Measurements from ENCODE around the gene FAM78B.
A peak's percentile ranks its signal among the peaks of the same experiment; 100 is the strongest.

FAM78B gene

DNA sequence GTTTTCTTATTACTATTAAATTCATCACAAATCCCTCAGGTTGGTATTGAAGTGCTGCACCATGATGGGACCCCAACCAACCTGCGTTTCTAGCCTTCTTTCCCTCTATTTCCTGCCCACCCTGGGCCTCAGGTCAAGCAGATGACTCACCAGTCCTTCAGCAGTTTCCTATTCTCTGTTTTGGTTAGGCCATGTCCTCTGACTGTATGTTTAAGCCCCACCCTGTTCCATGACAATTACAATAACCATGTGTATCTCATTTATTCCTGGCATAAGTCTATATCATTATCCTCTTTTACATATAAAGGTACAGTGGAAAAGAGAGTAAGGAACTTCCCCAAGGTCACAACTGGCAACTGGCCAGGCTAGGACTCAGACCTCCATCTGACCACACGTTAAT is 5.3 kb upstream of the FAM78B start:
- Mint-ChIP-seq H3K27ac (no peak overlapping the region), H3K9me3 (no peaks in the 10 kb centered on the region), H3K27me3 (peaks cover 41% of the 10 kb centered on the region), H3K4me3 (no peak overlapping the region), H3K36me3 (ENCODE audit: low read depth) (no peaks in the 10 kb centered on the region), H3K4me1 (ENCODE audit: low read depth) (peaks cover 36% of the 10 kb centered on the region)

DNA sequence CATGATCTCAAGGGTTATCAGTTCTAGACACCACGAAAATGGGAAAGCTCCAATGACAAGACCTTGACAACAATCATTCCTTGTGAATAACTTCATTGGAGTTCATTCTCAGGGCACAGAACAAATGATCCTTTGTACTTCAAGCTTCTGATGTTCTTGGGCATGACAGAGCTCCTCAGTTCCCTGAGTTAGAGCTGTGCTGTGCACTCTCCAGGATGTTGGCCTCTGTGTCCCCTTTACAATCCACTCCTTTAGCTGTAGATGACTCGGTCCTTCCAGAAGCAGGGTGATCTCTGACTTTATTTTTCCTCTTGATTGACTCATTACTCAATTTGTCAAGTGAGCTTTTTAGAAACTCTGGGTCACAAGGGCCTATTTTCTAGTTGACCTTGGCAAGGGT is 3.9 kb upstream of the FAM78B start:
- Mint-ChIP-seq H3K4me1 (ENCODE audit: low read depth) (peaks cover 33% of the 10 kb centered on the region), H3K27me3 (peaks cover 40% of the 10 kb centered on the region), H3K9me3 (no peaks in the 10 kb centered on the region), H3K36me3 (ENCODE audit: low read depth) (no peaks in the 10 kb centered on the region), H3K4me3 (peak overlapping the region; percentile 49), H3K27ac (peak overlapping the region; percentile 92)

- Mint-ChIP-seq H3K27ac (peak overlapping the region; percentile 92), H3K9me3 (no peaks in the 10 kb centered on the region), H3K27me3 (peaks cover 40% of the 10 kb centered on the region), H3K4me1 (ENCODE audit: low read depth) (peaks cover 36% of the 10 kb centered on the region), H3K36me3 (ENCODE audit: low read depth) (no peaks in the 10 kb centered on the region), H3K4me3 (no peak overlapping the region)
Measured at GRCh38 chr1:166170075-166170474, 3.3 kb upstream of the FAM78B start.

GRCh38 chr1:166169182-166169581 is 2.4 kb upstream of the FAM78B start:
- Mint-ChIP-seq H3K36me3 (ENCODE audit: low read depth) (no peaks in the 10 kb centered on the region), H3K4me3 (no peak overlapping the region)

DNA sequence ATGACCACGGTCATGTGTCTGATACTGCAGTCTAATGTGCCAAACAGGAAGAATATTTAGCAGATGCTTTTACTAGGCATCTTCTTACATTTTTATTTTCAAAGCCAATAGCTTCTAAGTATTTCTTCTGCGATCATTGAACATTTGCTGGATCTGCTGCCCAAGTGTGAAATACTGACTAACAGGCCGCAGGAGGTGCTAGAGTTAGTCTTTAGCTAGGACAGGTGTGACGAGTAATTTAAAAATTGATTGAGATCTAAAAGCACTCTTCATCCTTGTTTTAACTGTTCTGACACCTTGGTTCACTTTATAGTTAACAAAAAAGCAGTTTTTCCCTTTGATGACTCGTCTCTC is 748 bp upstream of the FAM78B start:
- H3K4me1 Mint-ChIP-seq (ENCODE audit: low read depth): peaks cover 45% of the 10 kb centered on the region
- no peaks in the 10 kb centered on the region for H3K9me3 Mint-ChIP-seq
- H3K27ac Mint-ChIP-seq: peak overlapping the region; percentile 39
- H3K27me3 Mint-ChIP-seq: peaks cover 57% of the 10 kb centered on the region
- no peaks in the 10 kb centered on the region for H3K36me3 Mint-ChIP-seq (ENCODE audit: low read depth)
- peak overlapping the region; percentile 67 for H3K4me3 Mint-ChIP-seq

More at GRCh38 chr1:166169182-166169581, 2.4 kb upstream of the FAM78B start:
- Mint-ChIP-seq H3K4me1 (ENCODE audit: low read depth) (peaks cover 45% of the 10 kb centered on the region), H3K27ac (no peak overlapping the region), H3K9me3 (no peaks in the 10 kb centered on the region), H3K27me3 (peaks cover 44% of the 10 kb centered on the region)

- Mint-ChIP-seq H3K9me3 (no peaks in the 10 kb centered on the region), H3K4me3 (no peak overlapping the region), H3K27me3 (peaks cover 68% of the 10 kb centered on the region), H3K27ac (no peak overlapping the region), H3K4me1 (ENCODE audit: low read depth) (peaks cover 45% of the 10 kb centered on the region), H3K36me3 (ENCODE audit: low read depth) (no peaks in the 10 kb centered on the region)
Measured at GRCh38 chr1:166166329-166166697, 488 bp downstream of the FAM78B start.

- Mint-ChIP-seq H3K36me3 (ENCODE audit: low read depth) (no peaks in the 10 kb centered on the region), H3K27ac (no peak overlapping the region), H3K27me3 (peaks cover 70% of the 10 kb centered on the region)
Measured at GRCh38 chr1:166165661-166166328, 1.0 kb downstream of the FAM78B start.

DNA sequence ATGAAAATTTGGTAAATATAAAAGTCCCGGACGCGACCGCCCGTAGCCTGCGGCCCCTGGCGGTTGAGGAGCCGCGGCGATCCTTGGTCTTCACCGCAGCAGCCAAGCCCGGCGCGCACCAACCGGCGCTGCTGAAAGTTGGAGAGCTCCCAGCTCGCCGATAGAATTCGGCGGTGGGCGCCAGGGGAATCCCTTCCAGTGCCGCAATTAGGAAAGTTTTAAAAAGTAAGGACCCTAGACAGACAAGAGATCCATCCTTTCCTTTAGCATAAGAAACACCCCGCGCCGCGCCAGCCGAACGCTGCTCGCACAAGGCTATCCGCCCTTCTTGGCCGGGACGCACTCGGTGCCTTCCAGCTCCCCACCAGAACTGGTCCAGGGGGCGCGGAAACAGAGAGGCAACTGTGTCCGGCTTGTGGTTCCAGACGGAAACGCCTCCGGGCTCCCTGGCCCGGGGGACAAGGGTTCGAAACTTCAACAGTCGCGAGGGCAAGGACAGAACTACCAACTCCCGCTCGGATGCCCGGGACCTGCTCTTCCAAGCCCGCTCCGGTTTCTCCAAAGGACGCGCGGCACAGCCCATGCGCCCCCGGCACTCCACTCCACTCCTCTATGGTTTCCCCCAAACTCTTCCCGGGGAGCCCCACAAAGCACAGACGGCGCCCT is 1.7 kb downstream of the FAM78B start:
- Mint-ChIP-seq H3K27me3 (peaks cover 73% of the 10 kb centered on the region), H3K36me3 (ENCODE audit: low read depth) (no peaks in the 10 kb centered on the region), H3K4me1 (ENCODE audit: low read depth) (peaks cover 45% of the 10 kb centered on the region), H3K27ac (no peak overlapping the region), H3K9me3 (no peaks in the 10 kb centered on the region), H3K4me3 (peak overlapping the region; percentile 74)

More at GRCh38 chr1:166165661-166166328, 1.0 kb downstream of the FAM78B start:
- no peaks in the 10 kb centered on the region for H3K9me3 Mint-ChIP-seq
- H3K4me3 Mint-ChIP-seq: peak overlapping the region; percentile 74
- H3K4me1 Mint-ChIP-seq (ENCODE audit: low read depth): peaks cover 45% of the 10 kb centered on the region

DNA sequence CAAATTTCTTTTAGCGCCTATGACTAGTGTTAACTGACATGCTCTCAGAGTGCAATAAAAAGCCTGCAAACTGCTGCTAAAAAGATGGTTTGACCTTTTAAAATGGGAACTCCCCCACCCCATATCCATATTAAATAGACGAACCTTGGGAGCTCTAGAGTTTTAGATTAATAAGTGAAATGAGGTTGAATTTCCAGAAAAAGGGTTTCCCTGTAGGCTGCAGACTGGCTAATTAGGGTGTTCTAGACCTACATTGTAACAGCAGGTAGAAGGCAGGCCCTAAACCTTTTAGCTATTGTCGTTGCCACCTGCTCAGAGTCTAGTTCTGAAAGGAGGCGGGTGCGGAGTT is 2.2 kb downstream of the FAM78B start:
- Mint-ChIP-seq H3K36me3 (ENCODE audit: low read depth) (no peaks in the 10 kb centered on the region), H3K9me3 (no peaks in the 10 kb centered on the region), H3K4me3 (no peak overlapping the region), H3K27me3 (peaks cover 72% of the 10 kb centered on the region), H3K27ac (no peak overlapping the region), H3K4me1 (ENCODE audit: low read depth) (peaks cover 41% of the 10 kb centered on the region)

DNA sequence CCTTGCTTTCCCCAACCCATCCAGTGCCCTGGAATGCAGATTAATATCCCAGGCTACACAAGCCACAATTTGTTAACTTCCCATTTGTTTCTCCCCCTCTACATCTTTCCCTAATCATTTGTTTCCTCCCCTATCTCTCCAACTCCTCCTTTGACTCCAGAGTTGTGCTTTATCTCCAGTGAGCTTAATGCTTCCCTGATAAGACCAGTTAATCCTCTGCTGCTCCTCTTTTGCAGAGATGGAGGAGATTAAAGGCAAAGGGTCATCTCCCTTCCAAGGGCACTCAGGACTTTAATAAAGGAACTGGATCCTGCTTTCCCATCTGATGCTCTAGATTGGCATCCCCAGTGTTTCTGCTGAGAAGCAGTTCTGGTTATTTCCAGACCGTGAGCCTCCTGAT is 7.1 kb downstream of the FAM78B start:
- Mint-ChIP-seq H3K4me3 (no peak overlapping the region), H3K27me3 (peaks cover 41% of the 10 kb centered on the region), H3K27ac (no peak overlapping the region), H3K36me3 (ENCODE audit: low read depth) (no peaks in the 10 kb centered on the region), H3K9me3 (no peaks in the 10 kb centered on the region), H3K4me1 (ENCODE audit: low read depth) (peaks cover 4% of the 10 kb centered on the region)

DNA sequence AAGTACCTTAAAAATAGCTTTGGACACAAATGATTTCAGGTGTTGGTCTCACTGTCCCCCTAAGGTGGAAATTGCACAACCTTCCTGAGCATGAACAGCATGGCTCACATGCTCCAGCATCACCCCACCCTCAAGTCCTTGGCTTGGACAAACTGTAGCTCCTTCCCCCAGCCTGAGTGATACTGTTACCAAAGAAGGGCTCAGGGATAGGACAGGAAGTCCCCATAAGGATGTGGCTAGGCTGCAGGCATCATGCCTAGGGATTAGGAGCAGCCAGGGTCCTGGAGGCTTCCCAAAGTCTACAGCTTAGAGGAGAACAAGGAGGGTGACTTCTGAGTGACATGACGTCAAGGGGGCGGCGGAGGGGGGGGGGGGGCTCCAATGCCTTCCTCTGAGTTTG is 10.1 kb downstream of the FAM78B start:
- peaks cover 16% of the 10 kb centered on the region for H3K27me3 Mint-ChIP-seq
- H3K27ac Mint-ChIP-seq: no peak overlapping the region
- H3K4me3 Mint-ChIP-seq: no peak overlapping the region

GRCh38 chr1:166155108-166155507 is 11.7 kb downstream of the FAM78B start:
- H3K4me1 Mint-ChIP-seq (ENCODE audit: low read depth): no peaks in the 10 kb centered on the region
- H3K9me3 Mint-ChIP-seq: no peaks in the 10 kb centered on the region
- H3K27me3 Mint-ChIP-seq: peaks cover 7% of the 10 kb centered on the region
- no peak overlapping the region for H3K4me3 Mint-ChIP-seq
- H3K36me3 Mint-ChIP-seq (ENCODE audit: low read depth): no peaks in the 10 kb centered on the region
- no peak overlapping the region for H3K27ac Mint-ChIP-seq

More for the DNA sequence above, 10.1 kb downstream of the FAM78B start:
- no peaks in the 10 kb centered on the region for H3K36me3 Mint-ChIP-seq (ENCODE audit: low read depth)
- no peaks in the 10 kb centered on the region for H3K4me1 Mint-ChIP-seq (ENCODE audit: low read depth)
- no peaks in the 10 kb centered on the region for H3K9me3 Mint-ChIP-seq

- H3K4me3 Mint-ChIP-seq: no peak overlapping the region
- H3K27me3 Mint-ChIP-seq: peaks cover 4% of the 10 kb centered on the region
- no peaks in the 10 kb centered on the region for H3K4me1 Mint-ChIP-seq (ENCODE audit: low read depth)
Measured at GRCh38 chr1:166153525-166154314, 13.1 kb downstream of the FAM78B start.

GRCh38 chr1:166152978-166153377 is 13.8 kb downstream of the FAM78B start:
- Mint-ChIP-seq H3K27me3 (peaks cover 2% of the 10 kb centered on the region), H3K9me3 (no peaks in the 10 kb centered on the region), H3K4me1 (ENCODE audit: low read depth) (no peaks in the 10 kb centered on the region), H3K27ac (no peak overlapping the region), H3K4me3 (no peak overlapping the region), H3K36me3 (ENCODE audit: low read depth) (no peaks in the 10 kb centered on the region)

More at GRCh38 chr1:166153525-166154314, 13.1 kb downstream of the FAM78B start:
- no peaks in the 10 kb centered on the region for H3K36me3 Mint-ChIP-seq (ENCODE audit: low read depth)
- no peaks in the 10 kb centered on the region for H3K9me3 Mint-ChIP-seq
- no peak overlapping the region for H3K27ac Mint-ChIP-seq

DNA sequence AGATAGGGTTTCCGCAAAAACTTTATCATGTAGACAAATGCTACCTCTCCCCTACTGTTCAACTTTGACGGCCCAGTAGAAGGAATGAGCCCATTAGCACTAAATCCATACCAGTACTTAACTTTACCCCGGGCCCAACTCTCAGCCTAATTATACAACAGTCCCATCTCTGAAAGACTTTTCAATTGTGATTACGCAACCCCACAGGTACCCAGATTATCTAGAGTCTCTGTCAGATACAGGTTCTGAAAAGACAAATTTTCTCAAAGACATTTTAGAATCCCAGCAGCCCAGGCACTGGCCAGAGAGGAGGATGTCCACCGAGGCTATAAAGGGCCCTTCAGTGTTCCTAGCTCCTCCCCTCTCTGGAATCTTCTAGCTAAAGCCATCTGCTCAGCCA is 15.0 kb downstream of the FAM78B start:
- H3K27ac Mint-ChIP-seq: no peak overlapping the region

More for the DNA sequence above, 15.0 kb downstream of the FAM78B start:
- Mint-ChIP-seq H3K4me1 (ENCODE audit: low read depth) (no peaks in the 10 kb centered on the region), H3K9me3 (no peaks in the 10 kb centered on the region), H3K36me3 (ENCODE audit: low read depth) (no peaks in the 10 kb centered on the region), H3K4me3 (no peak overlapping the region), H3K27me3 (no peaks in the 10 kb centered on the region)
